DND-41 (cell line): Measurements from ENCODE around the gene IRX5.

ENCODE experiments used
- CTCF ChIP-seq: IDR thresholded peaks from 2 replicates; pipeline ENCODE4 v1.5.1; 2012; ENCODE audit warnings: borderline replicate concordance, low read length, moderate library complexity, mild to moderate bottlenecking; ENCODE audit not compliant: poor library complexity, severe bottlenecking; ENCODE audit errors: extremely low read depth
- EZH2 ChIP-seq: IDR thresholded peaks from 3 replicates; pipeline ENCODE4 v1.6.1; 2012; ENCODE audit warnings: borderline replicate concordance, low read depth, mild to moderate bottlenecking, moderate library complexity, low read length, inconsistent platforms; ENCODE audit not compliant: severe bottlenecking

- TF ChIP-seq CTCF, result no peak
- TF ChIP-seq EZH2, result no peak
Observed at GRCh38 chr16:54890381-54890780, 40.3 kb upstream of the IRX5 start.
